Stomach (tissue), 4 donors: Measurements from ENCODE around the gene JPH2.

Source experiments
- CTCF ChIP-seq, 7 experiments: fragments of 450-650 bp in 4 of 7; fragments of 200-600 bp in 3 of 7; sonication (generic) in 3 of 7; IDR thresholded peaks; one replicate each; pipeline ENCODE4 v1.5.1; 2016 to 2019; ENCODE audit warnings: antibody characterized with exemption in 7 of 7, control low read depth in 2 of 7, mild to moderate bottlenecking in 1 of 7
- EP300 ChIP-seq: sonication (generic); formaldehyde crosslinking; IDR thresholded peaks from one replicate; pipeline ENCODE4 v1.6.1; 2017; ENCODE audit warnings: antibody characterized with exemption

GRCh38 chr20:44073011-44073674 lies 113.8 kb downstream of the JPH2 start:
- no peak for TF ChIP-seq CTCF (IDR thresholded peaks at IDR 0.05)
- TF ChIP-seq EP300: no peak
